ENCODE results near the gene PACSIN1.

The PACSIN1 gene

DNA sequence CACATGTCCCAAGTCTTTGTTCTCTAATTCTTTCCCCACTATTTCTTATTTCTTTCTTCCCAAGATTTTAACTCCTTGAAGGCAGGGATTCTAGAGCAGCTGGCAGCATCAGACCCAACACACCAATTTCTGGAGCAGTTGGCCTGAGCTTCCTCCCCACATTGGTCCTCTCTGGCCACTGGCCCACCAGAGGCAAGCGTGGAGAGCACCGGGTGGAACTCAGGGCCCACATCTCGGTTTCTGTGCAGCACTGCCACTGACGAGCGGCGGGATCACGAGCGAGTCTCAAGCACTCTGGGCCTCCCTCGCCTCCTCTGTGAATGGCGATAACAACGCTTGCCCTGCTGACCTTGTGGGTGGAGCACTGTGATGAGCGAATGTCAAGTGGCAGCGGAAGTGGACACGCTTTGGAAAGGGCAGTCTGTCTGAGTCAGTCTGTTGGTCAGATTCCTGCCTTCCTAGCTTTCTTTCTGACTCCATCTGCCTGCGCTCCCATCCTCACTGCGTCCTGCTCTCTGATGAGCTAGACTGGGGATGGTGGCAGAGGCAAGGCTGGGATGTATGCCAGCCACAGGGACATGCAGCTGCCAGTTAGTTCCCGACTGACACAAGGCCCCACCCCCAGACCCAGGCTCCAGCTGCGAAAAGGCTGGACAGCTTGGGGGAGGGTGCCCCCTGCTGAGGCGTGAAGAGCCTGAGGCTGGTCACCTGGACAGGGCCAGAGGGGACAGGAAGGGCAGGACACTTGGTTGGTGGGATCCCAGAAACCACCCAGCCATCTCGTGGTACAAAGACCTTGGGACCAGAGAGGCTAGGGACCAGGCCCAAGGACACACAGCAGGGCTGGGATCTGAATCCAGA is 94.7 kb downstream of the PACSIN1 start:
- no peak for DNase-seq (ENCODE audit: low read depth in 2 of 3, low spot score in 2 of 3)

DNA sequence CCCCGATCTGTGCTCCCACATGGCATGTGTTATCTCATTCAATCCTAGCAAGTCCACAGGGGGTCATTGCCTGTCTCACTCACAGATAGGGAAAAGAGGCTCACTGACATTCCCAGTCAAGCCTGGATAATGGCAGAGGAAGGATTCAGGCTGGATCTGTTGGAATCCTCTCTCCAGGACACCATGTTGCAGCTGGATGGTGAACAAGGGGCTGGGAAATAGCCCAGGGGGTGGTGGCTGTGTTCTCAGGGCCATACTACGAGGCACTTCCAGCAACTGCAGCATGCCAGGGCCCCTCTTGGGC is 95.3 kb downstream of the PACSIN1 start:
- DNase-seq (ENCODE audit: low read depth in 2 of 3, low spot score in 2 of 3), result no peak

DNA sequence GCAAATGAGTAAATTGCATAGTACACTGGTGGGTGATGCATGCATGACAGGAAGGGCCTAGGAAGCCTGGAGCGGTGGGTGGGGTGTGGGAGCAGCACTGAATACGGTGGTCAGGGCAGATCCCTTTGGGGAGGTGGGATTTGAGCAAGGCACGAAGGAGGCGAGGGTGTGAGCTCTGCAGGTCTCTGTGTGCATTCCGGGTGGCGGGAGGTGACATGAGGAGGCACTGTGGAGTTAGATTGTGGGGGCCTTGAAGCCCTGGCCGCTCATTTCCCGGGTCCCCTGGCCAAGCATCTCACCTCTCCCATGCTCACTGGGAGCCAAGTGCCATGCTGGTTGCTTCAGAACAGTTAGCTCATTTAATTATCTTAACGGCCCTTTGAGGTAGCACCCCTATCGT is 96.5 kb downstream of the PACSIN1 start:
- no peak for DNase-seq (ENCODE audit: low read depth in 2 of 3, low spot score in 2 of 3)

DNA sequence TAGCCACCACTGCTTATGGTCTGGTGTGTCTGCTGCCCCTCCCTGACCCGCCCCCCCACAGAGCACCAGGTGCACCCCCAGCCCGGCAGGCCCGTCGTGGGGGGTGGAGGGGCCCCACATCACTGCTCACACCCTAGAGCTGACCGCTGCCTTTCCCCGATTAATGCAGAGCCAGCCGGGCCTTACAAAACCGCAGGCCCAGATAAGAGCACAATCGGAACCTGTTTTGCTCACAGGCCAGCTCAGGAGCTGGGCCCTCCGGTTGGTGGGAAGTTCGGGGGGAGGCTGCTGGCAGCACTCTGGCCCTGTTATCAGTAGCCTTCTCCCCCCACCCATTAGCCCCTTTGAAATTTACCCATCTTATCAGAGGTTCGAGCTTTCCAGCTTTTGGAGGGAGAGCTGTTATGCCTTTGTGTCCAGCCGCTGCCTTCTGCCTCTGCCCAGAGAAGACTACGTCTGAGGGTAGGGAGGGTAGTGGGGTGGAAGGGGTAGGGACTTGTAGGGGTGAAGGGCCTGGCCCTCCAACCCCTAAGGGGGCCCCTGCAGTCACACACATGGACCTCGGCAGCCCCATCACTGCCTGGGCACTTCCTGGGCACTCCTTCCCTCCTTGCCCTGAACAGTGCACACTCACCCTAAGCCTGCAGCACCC is 97.1 kb downstream of the PACSIN1 start:
- no peak for DNase-seq (ENCODE audit: low read depth in 2 of 3, low spot score in 2 of 3)

DNA sequence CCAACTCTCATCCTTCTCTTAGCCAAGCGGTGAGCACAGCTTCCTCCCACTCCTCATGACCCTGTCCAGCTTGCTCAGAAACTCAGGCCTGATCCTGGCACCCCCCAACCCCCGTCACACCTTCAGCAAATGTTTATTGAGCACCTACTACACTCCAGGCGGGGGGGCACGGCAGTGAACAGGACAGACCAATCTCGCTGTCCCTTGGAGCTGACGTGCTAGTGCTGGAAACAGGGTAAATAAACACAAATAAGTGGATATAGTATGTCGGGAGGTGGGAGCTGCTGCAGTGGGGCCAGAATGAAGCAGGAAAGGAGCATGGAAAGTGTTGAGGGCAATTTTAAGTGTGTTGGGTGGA is 97.6 kb downstream of the PACSIN1 start:
- DNase-seq (ENCODE audit: low read depth in 2 of 3, low spot score in 2 of 3), result no peak

DNA sequence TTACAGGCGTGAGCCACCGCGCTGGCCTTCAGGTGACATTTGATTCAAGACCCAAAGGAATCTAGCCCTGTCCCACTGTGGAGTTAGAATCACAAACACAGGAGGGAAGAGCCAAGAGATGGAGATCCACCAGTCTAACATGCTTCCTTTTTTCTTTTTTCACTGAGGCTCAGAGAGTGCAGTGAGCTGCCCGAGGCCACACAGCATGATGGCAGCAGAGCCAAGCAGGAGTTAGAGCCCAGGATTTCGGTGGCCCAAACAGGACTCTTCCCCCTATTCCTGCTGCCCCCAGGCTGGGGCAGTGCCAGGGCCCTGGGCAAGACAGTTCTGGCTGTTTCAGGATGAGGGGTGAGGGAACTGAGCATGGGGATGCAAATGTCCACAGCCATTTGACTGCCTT is 98.3 kb downstream of the PACSIN1 start:
- DNase-seq (ENCODE audit: low read depth in 2 of 3, low spot score in 2 of 3), result no peak

DNA sequence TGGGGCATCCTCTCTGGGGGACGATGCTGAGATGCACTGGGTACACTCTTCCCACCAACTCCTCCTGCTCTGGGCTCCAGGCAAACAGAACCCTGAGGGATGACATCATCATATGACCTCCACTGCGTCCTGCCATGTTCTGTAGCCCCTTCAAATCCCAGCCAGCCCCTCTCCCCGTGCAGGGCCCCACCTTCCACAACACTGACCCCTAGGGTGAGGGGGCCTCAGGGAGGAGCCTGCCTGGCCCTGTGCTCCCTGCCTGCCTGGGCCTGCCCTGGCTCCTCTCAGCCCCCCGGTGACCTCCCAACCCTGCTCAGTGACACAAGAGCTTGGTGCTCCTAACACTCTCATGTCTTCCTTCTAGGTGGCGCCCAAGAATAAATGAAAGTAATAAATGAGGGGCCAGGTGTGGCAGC is 99.9 kb downstream of the PACSIN1 start:
- DNase-seq (ENCODE audit: low read depth in 2 of 3, low spot score in 2 of 3), result no peak

DNA sequence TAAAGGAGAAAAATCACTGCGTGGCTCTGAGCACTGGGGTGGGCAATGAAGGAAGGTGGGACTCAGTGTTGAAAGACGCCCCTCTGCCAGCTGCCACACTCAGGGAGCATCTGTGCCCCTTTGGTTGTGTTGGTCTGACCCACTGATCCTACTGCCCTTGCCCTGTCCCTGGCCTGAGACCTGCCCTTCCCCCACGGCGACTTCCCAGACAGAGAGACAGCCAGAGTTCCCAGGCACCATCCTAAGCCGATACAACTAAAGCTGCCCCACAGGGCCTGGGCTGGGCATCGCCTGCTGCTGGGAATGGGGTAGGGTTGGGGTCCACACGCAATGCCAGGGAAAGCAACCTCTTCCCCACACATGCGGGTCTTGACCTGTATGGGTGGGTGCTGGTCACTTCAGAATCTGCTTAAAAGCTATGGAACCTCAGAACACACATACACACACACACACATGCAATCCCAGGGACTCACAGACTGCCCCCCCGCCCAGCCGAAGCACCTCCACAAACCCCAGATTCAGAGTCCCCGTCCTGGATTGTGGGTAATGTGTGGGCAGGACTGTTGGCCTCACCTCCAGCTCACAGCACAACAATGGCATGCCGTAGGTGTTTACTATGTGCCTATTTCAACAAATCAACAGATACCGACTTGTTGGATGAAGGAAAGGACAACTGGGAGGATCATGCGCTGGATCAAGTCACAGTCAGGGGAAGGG is 101.1 kb downstream of the PACSIN1 start:
- DNase-seq (ENCODE audit: low read depth in 2 of 3, low spot score in 2 of 3), result no peak

DNA sequence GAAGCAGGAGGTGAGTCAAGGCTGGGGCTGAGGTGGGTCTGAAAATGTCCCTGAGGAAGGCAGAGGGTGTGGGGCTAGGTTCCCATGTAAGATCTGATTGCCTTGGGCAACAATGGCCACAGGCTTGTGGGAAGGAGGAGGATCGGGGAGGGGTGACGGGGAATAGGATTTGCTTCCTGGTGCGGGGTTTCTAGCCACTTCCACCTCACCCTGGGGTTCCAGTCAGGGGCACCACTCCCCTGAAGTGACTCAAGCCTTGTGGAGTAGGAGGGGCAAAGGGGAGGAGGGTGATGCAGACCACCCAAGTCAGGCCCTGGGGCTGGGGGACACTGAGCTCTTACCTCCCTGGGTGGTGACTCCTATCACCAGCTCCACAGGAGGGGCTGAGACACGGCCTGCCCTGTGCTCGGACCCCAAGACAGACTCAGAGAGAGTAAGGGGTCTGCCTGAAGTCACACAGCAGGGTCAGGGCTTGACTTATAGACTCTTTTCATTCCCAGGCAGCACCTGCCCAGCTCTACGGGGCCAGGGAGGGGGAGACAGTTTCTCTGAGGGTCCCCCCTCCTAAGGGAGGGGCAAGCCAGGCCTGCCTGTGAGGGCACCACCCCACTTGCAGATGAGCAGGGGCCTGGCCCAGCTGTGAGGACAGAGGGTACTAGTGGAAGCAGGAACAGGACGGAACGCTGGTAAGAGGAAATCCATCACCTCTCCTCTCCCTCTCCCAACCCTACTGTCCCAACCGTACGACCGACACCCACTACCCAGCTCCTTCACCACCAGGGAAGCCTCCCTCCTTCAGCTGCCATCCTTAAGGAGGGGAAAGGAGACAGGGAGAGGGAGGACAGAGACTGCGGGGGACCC is 102.7 kb downstream of the PACSIN1 start:
- no peak for DNase-seq (ENCODE audit: low read depth in 2 of 3, low spot score in 2 of 3)

DNA sequence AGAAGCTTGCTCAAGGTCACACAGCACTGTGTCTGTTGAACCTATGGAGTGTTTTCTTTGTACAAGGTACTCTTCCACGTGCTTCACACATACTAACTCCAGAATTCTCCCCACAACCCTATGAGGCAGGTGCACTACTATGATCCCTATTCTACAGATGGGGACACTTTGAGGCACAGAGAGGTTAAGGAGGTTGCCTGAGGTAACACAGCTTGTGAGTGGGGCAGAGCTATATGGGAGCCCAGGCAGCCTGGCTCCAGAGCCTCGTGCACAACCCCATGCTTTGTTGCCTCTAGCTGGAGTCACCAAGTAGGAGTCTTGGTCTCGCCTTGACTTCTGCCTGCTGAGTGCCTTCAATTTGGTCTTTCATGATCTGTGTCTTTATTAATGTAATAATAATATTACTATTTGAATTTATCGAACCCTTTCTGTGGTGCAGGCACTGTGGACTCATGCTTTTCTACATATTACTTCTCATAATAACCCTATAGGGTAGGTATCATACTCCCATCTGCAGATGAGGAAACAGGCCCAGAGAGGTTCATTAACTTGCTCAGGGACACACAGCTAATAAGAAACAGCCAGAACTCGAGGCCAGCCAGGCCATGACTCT is 103.6 kb downstream of the PACSIN1 start:
- no peak for DNase-seq (ENCODE audit: low read depth in 2 of 3, low spot score in 2 of 3)

DNA sequence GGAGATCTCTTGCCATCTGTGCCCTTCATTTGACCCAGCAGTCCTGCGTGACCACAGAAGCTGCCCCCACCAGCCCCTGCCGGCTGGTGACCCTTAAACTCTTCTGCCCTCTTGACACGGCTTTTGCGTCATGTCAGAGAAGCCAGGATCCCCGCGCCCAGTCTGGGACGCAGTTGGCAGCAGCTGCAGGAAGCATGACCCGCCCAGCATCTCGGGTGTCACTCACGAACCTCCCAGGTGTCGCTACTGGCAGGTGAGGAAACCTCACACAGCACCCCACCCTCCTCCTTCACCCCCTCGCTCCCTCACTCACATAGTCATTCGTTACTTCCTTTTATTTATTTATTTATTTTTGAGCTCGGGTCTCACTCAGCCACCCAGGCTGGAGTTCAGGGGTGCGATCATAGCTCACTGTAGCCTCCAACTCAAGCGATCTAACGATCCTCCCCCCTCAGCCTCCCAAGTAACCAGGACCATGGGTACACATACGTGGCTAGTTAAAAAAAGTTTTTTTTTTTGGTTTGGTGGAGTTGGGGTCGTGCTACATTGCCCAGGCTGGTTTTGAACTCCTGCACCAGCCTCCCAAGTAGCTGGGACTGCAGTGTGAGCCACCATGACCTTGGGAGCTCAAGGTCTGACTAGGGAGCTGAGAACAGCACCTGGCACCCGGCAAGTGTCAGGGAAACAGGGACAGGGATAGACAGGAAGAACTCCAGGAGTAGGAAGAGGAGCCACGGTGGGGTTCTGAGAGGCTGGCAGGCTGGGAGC is 104.4 kb downstream of the PACSIN1 start:
- no peak for DNase-seq (ENCODE audit: low read depth in 2 of 3, low spot score in 2 of 3)

DNA sequence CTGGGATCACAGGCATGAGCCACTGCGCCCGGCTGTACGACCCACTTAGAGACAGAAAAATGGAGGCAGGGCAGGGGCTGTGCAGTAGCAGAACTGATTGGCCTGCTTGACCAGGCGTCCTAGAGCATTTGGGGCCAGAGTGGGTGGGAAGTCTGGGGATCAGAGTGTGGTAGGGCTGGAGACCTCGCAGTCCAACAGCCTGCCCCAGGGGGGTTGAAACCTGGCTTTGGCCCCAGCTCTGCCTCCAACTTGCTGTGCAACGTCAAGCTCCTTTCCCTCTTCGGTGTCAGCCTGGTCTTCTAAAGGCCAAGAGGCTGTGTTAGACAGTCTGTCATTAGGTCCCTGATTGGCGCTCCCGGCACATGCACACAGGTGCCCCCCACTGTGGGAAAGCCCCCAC is 105.5 kb downstream of the PACSIN1 start:
- no peak for DNase-seq (ENCODE audit: low read depth in 2 of 3, low spot score in 2 of 3)

DNA sequence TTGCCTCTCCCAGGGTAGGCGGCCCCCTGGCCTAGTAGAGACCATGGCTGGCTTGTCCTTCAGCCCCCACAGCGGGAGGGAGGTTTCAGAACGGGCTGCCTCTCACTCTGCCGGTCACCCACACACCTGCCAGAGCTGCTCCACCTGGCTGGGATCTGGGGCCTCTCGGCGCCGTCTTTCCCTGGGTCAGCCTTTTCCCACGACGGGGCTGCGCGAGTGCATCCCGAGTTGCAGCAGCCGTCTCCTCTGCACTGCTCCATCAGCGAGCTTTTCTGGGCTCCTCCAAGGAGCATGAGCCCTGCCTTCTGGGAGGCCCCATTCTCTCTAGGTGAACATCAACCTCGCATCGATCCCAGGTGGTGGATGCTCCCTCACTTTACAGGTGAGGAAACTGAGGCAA is 106.1 kb downstream of the PACSIN1 start:
- no peak for DNase-seq (ENCODE audit: low read depth in 2 of 3, low spot score in 2 of 3)

DNA sequence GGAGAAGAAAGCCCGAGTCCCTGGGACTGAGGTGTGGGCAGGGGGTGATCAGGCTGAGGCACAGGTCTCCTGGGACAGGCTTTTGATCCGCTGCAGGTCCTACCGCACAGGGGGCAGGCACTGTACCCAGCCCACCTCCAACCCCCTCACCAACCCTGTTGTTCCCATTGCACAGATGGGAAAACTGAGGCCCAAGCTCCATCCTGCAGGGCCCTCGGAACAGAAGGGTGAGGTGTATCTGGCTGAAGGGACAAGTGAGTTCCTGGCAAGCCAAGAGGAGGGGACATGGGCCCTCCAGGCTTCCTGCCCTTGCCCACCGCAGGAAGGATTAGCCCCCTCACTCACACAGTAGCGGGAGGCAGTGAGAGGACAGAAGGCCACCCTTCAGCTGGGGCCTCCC is 106.7 kb downstream of the PACSIN1 start:
- DNase-seq (ENCODE audit: low read depth in 2 of 3, low spot score in 2 of 3), result no peak

DNA sequence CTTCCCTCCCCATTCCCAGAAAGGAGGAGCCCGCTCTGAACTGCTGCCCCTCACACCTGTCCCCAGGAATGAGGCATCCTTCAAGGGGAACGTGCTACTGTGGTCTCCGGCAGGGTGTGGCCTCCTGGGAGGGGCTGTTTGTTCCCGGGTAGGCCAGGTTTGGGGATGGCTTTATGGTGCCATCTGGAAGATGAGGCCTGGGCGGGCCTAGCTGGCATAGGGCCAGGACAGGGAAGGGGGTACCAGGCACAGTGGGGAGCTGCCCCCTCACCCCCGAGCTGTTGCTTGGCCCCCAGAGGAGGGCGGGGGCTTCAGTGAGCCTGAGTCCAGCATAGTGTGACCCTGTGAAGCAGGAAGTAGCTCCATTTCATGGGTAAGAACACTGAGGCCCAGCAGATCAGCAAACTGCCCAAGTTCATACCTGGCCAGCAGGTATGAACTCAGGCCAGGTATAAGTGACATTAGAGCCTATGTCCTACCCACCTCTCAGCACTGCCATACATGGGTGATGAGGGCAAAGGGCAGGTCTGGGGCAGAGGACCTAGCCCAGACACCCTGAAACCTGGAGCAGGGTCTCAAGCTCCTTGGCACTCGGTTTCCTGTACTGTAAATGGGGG is 107.8 kb downstream of the PACSIN1 start:
- no peak for DNase-seq (ENCODE audit: low read depth in 2 of 3, low spot score in 2 of 3)

DNA sequence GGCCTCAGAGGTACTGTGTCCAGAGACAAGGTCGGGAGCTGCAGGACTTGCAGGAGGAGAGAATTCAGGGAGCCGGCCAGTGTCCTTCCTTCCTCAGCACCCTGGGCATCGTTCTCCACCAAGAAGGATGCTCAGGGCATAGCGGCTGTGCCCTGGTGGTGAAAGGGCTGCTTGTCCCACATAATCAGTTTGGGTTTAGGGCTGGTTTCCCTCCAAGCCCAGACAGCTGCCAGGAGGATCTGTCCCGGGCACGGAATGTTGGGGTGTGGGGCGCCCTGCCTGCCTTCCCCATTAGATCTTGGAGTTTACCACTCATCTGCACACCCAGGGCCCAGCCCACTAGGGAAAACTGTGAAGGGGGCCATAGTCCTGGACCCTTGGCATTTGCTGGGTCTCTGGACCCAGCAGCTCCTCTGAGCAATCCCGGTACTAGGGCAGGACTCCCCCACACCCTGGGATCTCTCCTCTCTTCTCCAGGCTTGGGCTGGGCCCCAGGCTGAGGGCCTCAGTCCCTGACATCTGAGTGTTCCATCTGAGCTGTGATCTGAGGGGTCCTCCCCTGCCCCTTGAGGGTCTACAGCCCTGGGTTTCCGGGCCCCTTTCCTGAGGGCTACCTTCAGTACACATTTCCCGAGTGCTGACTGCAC is 108.9 kb downstream of the PACSIN1 start:
- no peak for DNase-seq (ENCODE audit: low read depth in 2 of 3, low spot score in 2 of 3)

DNA sequence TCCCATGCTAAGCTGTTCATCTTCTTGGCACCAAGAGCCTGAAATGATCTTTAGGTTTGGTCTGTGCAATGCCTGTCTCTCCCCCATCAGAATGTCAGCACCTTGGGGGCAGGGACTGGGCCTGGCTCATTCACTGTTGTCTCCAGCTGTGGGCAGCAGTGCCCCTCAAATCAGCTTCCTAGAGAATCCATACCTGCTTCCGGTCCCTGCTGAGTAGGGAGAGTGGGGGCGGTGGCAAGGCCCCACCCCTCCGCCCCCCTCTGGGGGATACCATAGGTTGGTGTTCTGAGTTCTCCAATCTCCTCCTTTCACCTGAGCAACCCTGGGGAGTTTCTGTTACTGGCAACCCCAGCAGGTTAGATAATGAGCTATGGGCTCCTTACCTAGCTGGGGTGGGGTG is 109.5 kb downstream of the PACSIN1 start:
- no peak for DNase-seq (ENCODE audit: low read depth in 2 of 3, low spot score in 2 of 3)

DNA sequence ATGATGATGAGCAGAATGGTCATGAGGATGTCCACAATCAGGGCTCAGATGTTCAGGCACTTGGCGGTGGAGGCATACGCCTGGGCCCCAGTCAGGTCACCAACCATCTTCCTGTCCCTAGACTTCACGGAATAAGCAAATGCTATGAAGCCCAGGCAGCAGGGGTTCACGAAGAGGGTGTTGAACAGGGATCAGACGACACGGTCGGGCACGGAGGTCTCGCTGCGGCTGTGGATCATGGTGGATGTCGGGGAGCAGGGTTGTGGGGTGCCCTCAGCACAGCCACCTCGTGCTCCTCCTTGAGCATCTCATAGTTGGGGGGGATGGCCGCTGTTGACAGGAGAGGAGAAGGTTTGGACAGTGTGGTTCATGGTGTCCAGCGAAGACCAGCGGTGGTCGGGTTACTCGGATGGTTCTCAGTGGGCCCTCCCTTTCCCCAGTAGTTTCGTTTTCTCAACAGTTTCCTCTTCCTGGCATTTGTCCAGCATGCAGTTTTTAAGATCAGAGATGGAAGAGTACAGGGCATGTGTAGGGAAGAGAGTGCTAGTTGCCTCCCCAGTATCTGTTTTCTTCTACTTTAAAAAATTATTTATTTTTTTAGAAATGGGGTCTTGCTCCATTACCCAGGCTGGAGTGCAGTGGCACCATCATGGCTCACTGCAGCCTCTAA is 110.5 kb downstream of the PACSIN1 start:
- no peak for DNase-seq (ENCODE audit: low read depth in 2 of 3, low spot score in 2 of 3)
